Measurements from ENCODE around the gene ECE1. TPM values are rescaled to one million over a fixed set of nuclear protein-coding genes. Genes with fewer than 3 reads are reported as not detected.
A peak's percentile ranks its signal among the peaks of the same experiment; 100 is the strongest.

The ECE1 gene
- total RNA-seq, 2 donors from 2014 or later: 83.7 to 152 TPM

- no peaks in the 10 kb centered on the region for H3K36me3 ChIP-seq
- no peak overlapping the region for H3K4me3 ChIP-seq
- no peak for DNase-seq (ENCODE audit: low spot score)
- no peaks in the 10 kb centered on the region for H3K9me3 ChIP-seq
- H3K27me3 ChIP-seq: no peaks in the 10 kb centered on the region
- TF ChIP-seq CTCF (IDR thresholded peaks at IDR 0.05): no peak
- peaks cover 0 to 50% of the 10 kb centered on the region in 2 donors for H3K4me1 ChIP-seq
- H3K27ac ChIP-seq: peak overlapping the region; percentile 53 to 62
Observed at GRCh38 chr1:21307663-21308305, 17.5 kb upstream of the ECE1 start.

GRCh38 chr1:21307210-21307609, 16.9 kb upstream of the ECE1 start:
- Histone ChIP-seq H3K4me1 (peaks cover 0 to 50% of the 10 kb centered on the region in 2 donors), H3K4me3 (no peak overlapping the region), H3K27ac (peak overlapping the region; percentile 53 to 62), H3K27me3 (no peaks in the 10 kb centered on the region), H3K9me3 (no peaks in the 10 kb centered on the region), H3K36me3 (no peaks in the 10 kb centered on the region)
- DNase-seq (ENCODE audit: low spot score): no peak
- TF ChIP-seq CTCF (IDR thresholded peaks at IDR 0.05): no peak

GRCh38 chr1:21305900-21306189, 15.6 kb upstream of the ECE1 start:
- no peaks in the 10 kb centered on the region for H3K36me3 ChIP-seq
- H3K4me3 ChIP-seq: no peak overlapping the region
- DNase-seq (ENCODE audit: low spot score): no peak
- H3K4me1 ChIP-seq: peaks cover 0 to 55% of the 10 kb centered on the region in 2 donors
- H3K27ac ChIP-seq: peak overlapping the region; percentile 6 to 27
- no peak for TF ChIP-seq CTCF (IDR thresholded peaks at IDR 0.05)
- H3K27me3 ChIP-seq: no peaks in the 10 kb centered on the region
- no peaks in the 10 kb centered on the region for H3K9me3 ChIP-seq

- Histone ChIP-seq H3K27ac (peak overlapping the region; percentile 6 to 27), H3K4me1 (peaks cover 0 to 60% of the 10 kb centered on the region in 2 donors), H3K9me3 (no peaks in the 10 kb centered on the region), H3K27me3 (no peaks in the 10 kb centered on the region), H3K36me3 (no peaks in the 10 kb centered on the region), H3K4me3 (no peak overlapping the region)
- TF ChIP-seq CTCF (IDR thresholded peaks at IDR 0.05): no peak
- DNase-seq (ENCODE audit: low spot score): no peak
Observed at GRCh38 chr1:21305155-21305899, 15.1 kb upstream of the ECE1 start.

- H3K36me3 ChIP-seq: no peaks in the 10 kb centered on the region
- no peaks in the 10 kb centered on the region for H3K27me3 ChIP-seq
- no peak overlapping the region for H3K4me3 ChIP-seq
- H3K9me3 ChIP-seq: no peaks in the 10 kb centered on the region
- H3K27ac ChIP-seq: no peak overlapping the region
- TF ChIP-seq CTCF (IDR thresholded peaks at IDR 0.05): no peak
- H3K4me1 ChIP-seq: peaks cover 0 to 68% of the 10 kb centered on the region in 2 donors
- DNase-seq (ENCODE audit: low spot score): no peak
Observed at GRCh38 chr1:21304488-21304887, 14.2 kb upstream of the ECE1 start.

Measured in right atrium auricular region (tissue), 2 donors.